Cardiac septum (tissue), 1 donor: ENCODE results near the gene FAM13C. TPM values are rescaled to one million over a fixed set of nuclear protein-coding genes. Genes with fewer than 3 reads are reported as not detected.
A peak's percentile ranks its signal among the peaks of the same experiment; 100 is the strongest.

ENCODE experiments used
- DNase-seq: peaks from one replicate; pipeline ENCODE4 v3.0.0-alpha.2; 2020; ENCODE audit warnings: low spot score
- intact Hi-C: fragments of 100-400 bp; cut with DNase I; formaldehyde crosslinking; loops from one replicate; pipeline ENCODE4 v1.14.0; 2022
- total RNA-seq: library from RNA; stranded (reverse); fragmentation: NEBNext Ultra II Directional; extraction: Animal tissue kit (Norgen Biotek cat#: 25700); gene quantifications from one replicate; pipeline ENCODE4 v1.2.1, GENCODE V29; 2021
- donor health status: DM: no; HTN: no; CAD: no.

Gene FAM13C
- total RNA-seq, 1 donor from 2014 or later = 7.5 TPM

DNA sequence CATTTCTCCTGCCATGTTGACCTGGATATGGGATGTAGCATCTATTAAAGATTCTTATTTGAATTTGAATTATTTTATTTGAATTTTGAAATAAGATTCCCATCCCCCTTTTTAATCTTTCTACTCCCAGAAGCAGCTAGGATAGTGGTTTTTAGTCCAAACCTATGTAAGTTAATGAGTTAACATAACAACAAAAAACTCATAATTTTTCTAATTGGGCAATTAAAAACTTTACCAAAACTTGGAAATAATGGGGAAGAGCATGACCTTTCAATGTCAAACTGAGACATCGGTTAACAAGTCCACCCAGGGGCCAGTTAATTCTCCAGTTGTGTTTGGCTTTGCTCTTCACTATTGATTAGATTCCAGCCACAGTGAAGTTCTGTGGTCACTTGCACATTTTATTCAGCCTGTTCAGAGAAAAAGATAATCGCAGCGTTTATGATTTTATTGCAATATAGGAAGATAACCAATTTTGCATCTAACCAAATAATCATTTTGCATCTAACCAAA, 1.2 kb upstream of the FAM13C start:
- DNase-seq = no peak
- intact Hi-C loops = loop anchor here (2.0 to 10.0 kb wide), 3 partner anchors 49 to 171 kb away; no protein-coding TSS in a partner anchor

DNA sequence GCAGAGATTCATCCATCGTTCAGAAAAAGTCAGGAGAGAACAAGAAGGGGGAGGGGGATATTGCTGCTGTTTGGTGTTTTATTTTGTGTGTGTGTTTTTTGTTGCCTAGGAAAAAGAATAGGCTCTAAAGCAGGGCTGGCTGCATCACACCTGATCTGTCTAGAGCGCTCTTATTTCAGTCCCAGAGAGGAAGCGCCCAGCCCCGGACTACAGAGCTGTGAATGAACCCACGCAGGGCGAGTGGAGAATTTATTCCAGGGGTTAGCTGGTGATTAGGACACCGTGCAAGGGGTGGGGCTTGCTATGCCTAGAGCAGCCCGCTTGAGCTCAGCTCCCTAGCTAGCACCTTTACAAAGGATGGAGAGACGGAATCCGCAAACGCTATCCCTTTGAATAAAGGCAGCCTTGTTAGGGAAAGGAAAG, 621 bp upstream of the FAM13C start:
- intact Hi-C loops = loop anchor here (2.0 to 10.0 kb wide), 3 partner anchors 48 to 172 kb away; no protein-coding TSS in a partner anchor
- peak; percentile 80 for DNase-seq

DNA sequence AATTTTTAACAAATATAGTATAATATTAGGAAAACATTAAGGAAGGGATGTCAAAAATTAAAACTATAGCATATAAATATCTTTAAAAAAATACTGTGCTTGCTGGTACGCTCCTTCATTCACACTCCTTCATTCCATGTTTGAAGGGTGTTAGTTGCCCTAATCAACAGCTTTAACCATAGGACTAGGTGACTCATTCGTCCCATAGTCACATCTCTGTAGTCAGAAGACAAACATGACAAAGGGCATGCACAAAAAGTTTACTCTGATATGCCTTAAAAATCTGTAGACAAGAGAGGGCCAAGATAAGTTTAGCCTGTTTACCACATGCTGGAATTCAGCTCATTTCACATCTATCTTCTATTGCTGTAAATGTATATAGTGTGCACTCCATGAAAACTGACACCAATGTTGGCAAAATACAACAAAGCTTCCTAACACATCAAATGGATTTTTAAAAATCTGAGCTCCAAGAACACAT, 646 bp downstream of the FAM13C start:
- no peak for DNase-seq
- intact Hi-C loops = loop anchor here (2.0 to 10.0 kb wide), 3 partner anchors 47 to 173 kb away; no protein-coding TSS in a partner anchor

DNA sequence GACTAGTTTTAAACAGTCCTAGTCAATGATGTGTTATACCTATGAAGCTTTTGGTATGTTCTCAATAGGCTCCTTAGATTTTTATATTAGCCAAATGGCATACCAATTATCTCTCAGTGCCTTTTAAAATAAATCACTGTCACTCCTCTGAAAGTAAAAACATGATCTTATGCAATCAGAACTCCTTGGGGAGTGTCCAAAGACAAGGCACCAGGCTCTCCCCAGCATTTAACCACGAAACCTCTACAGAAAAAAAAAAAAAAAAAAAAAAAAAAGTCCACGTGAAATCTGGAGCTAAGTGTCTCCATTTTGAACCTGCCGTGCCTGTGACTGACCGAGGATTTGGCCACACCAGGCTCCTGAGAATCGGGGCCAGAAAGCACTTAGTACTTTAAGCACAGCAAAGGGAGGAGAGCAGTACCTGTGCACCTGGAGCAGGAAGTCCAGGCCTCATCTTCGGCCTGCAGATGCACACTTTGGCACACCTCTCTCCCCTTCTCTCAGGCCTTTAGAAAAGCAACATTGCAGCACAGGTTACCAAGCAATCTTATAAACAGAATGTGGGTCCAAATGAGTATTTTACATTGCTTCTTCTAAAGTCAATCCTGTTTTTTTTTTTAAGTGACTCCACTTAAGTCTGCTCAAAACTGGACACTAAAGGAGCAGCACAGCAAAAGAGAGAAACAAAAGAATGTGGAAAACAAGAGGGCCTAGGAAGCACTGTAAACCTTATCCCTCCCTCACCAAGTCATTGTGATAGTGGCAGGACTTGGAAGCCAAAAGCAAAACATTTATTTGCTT, 1.5 kb downstream of the FAM13C start:
- intact Hi-C loops = loop anchor here (10.0 kb wide), 2 partner anchors 116 to 174 kb away; no protein-coding TSS in a partner anchor
- DNase-seq = no peak

DNA sequence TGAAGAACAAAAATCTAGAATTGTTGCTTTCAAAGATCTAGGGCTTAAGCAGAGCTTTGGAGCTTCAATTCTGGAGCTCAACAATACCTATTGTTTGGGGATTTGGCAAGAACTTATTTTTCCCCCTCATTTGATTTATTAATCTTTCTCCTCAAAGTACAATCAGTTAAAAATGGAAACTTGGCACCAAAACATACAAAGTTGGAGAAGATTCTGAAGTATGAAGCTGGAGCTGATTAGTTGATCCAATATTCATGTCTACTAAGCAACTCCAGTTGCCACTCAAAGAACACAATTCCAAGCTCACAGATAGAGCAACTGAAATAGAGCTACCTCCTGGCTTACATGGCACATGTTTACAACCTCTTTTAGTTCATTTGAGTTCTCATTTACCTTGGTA, 3.8 kb downstream of the FAM13C start:
- intact Hi-C loops = no loop called here
- DNase-seq = no peak

DNA sequence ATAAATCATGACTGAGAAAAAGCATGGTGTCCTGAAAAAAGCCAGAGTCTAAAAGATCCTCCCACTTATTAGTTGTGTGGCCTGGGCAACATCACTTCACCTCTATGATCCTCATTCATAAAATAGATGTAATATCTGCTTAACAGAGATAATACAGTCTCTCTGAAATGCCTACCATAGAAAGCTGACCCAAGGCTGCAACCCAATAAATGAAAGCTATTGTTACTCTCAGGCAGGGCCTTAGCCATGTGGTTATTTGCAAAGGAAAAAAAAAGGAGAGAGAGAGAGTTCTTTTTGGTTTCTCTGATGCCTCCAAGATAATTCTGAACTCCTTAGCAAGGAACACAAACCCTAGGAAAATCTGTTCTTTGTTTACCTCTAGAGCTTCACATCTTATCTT, 7.9 kb downstream of the FAM13C start:
- intact Hi-C loops = no loop called here
- DNase-seq = no peak

DNA sequence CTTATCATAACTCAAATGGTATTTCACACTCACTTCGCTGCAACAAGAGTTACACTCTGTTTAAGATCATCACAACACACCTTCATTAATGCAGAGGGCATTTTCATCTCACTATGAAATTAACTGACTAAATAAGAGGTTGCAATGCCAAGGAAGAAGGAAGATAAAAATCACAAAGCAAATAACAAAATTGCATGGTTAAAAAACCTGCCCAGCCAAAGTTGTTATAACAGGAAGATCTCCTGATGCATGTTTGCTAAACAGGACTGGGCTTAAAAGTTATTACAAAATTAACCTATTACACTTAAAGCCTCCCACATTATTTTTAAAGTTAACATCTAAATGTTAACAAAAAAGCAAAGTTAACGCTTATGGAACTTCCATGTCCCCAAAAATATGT, 11.8 kb downstream of the FAM13C start:
- intact Hi-C loops = no loop called here
- DNase-seq = no peak

DNA sequence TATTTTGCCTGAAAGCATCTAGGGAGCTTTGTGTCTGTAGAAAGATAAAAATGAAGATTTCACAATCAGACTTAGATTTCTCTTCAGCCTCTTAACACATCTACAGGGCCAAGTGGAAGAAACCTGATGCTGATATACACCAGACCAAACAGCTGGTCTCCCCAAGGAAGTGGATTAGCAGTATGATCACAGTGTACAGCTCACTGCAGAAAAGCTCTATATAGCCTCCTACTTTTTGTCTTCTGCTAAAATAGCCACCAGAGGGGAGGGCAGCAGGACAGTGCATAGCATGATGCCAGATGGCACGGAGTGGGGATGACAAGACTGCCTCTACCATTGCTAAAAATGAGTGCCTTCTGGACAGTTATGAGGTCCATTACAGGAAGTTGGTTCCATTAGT, 16.0 kb downstream of the FAM13C start:
- intact Hi-C loops = no loop called here
- no peak for DNase-seq

DNA sequence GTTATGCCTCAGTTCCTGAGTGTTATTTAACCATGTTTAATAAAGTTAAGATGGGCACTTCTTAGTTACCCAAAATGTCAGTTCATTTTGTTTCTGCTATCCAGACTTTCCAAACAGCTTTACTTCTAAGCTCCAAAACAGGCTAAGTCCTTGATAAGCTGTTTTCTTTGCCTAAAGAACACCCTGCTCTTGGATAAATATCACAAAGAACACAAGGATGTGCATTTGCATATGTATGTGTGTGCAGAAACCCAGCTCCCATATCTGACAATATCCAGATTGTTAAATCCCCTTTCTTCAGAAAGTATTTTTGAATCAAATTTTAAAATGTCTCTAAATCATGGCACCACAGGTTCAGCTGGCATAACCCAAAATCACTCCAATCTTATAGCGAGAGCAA, 19.6 kb downstream of the FAM13C start:
- intact Hi-C loops = no loop called here
- no peak for DNase-seq

DNA sequence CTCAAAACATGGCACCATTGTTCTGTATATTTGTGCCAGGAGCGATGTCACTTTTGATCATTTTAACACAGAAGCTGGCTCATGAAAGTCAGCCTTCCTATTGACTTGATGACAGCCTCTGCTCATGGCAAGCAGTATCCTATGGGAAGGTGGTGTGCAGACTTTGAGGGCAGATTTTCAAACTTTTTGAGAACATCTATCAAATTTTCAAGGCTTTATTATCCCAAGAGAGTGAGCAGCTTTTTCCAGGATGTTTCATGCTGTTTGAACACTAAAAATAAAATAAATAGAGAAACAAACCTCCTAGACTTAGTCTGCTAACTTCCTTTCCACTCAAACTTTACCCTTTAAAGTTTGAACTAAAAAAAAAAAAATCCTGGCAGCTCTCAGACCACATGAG, 20.3 kb downstream of the FAM13C start:
- no peak for DNase-seq
- intact Hi-C loops = no loop called here

DNA sequence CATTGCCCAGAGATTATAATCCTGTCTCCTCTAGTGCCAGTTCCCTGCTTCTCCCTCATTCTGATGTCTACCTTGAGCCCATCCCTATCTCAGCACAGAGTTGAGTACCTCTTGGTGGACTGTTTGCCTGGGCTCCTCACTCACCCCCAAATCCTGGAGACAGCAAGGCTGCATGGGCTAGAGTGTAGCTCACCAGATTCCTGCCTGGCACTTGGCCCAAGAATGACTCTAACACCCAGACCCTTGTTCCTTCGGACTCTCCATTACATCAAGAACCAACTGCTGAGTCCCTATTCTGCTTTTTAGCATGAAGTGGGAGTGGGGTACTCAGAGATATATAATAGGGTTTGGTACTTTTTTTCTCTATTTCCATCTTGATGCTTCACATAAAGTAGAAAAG, 22.1 kb downstream of the FAM13C start:
- intact Hi-C loops = no loop called here
- DNase-seq = no peak

DNA sequence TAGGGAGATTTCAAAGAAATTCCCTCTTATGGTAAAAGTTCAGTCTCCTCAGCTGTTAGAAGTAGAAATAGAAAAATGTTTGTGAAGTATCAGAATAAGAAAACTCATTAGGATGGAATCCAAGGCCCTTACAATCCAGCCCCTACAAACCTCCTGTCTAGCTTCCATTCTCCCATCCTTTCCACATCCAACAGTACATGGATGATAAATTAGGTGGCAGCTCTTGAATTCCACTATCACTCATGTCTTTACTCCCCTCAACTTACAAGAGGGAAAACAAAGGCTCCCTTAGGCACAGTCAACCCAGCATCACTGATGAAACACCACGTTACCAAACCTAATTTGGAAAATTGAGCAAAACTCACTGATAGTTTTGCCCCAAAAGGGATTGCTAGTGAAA, 23.0 kb downstream of the FAM13C start:
- intact Hi-C loops = no loop called here
- no peak for DNase-seq

DNA sequence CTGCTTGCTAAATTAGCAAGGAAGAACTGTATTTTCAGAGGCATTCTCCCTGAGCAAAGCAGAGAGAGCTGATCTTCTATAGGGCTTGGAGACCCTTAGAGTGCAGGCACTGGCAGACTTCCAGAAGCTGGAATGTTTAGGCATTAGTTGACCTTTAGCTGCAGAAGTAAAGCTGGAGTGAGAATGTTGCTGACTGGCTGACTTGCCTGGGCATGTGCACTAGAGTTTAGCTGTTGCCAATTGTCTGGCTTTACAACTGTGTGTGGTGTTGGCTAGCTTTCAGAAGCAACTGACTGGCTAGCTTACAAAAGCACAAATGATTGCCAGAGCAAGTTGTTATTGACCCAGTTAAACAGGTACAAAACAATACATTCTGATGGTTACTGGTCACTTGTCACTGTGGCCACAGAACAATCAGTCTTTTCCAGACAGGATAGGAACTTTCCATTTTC, 25.1 kb downstream of the FAM13C start:
- DNase-seq = no peak
- intact Hi-C loops = no loop called here

DNA sequence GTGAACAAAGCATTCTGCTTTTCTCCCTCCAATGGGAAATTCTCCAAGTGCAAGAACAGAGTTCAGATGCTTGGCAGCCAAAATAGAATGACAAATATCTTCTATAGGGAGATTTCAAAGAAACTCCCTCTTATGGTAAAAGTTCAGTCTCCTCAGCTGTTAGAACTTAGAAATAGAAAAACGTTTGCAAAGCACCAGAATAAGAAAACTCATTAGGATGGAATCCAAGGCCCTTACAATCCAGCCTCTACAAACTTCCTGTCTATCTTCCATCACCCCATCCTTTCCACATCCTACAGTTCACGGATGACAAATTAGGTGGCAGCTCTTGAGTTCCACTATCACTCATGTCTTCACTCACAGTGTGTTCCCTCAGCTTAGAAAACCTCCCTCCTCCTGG, 25.7 kb downstream of the FAM13C start:
- DNase-seq = no peak
- intact Hi-C loops = no loop called here

DNA sequence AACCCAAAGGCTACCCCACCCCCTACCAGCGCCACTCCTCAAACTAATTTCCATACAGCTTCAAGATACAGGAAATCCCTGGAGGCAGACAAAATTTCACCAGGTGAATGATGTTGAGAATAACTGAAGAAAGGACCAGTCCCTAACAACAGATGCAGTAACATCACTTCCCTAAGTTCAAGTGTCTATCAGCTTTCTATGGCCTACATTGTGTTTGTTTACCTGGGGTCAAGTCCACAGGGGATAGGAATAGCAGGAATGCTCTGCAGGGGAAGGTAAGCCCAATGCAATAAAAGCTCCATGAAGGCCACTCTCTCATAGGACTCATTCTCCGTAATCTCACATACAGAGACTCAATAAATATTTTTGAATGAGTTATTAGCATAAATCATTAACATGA, 26.9 kb downstream of the FAM13C start:
- DNase-seq = no peak
- intact Hi-C loops = no loop called here

DNA sequence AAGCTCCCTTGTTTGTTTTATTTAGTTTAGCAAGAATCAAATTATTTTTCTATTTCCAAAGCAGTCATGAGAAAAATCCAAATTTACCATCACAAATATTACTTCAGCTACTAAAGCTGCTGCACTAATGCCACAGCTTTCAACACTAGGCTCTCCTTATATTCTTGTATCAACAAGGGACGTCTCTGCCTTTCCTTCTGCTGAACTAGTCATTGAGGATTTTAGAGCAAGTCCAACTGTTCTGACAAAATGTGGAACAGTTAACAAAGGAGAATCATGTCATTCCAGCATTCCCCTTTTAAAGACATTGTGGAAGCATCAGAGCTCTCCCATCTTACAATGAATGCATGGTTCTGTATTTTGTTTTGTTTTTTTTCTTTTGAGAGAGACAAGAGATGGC, 28.6 kb downstream of the FAM13C start:
- DNase-seq = no peak
- intact Hi-C loops = no loop called here

DNA sequence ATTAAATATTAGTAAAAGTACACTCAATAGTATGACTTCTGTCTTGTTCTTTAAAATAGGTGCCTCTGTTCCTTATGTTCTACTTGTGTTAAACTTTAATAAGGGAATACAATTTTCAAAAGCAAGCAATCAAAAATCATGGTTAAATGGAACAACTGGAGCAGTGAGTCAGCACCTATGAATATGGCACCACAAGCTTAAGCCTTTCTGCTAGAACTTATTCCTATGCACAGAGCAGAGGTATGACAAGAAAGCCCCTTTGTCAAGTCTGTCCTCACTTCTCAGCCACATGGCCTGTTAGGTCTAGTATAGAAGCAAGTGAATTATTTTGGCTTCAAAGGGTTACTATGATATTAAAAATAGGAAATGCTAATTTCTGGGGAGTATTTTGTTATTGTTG, 29.8 kb downstream of the FAM13C start:
- intact Hi-C loops = no loop called here
- no peak for DNase-seq

DNA sequence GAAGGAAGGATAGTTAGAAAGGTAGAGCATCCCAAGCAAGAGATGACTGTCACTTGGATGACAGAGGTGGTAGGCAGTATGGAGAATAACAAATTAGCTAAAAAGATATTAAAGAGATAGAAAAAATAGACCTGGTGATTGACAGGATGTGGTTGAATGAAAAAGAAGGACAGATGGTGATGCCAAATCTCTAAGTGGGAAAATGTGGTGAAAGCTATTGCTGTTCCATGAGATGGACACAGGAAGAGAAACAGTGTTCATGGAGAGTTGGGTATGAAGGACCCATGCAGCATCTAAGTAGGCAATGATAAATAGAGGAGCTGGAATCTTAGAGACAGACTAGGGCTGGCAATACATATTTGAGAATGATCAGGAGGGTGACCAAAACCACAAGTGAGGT, 30.7 kb downstream of the FAM13C start:
- intact Hi-C loops = no loop called here
- no peak for DNase-seq

DNA sequence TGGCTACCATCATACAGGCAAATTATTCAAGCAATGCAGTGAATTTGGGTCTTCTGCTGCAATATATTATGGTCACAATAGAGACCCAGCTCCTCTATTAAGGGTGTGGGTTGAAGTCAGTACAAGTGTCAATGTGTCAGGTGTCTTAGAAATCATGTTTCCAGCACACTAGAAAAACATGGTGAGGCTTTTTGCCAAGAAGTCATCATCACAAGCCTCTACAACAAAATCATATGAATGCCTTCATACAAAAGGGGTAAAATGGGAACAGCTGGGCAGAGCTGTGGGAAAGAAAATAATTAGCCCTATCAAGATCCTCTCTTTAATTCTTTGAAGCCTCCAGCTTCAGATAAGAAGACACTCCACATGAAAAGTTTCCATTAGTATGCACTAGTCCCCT, 37.2 kb downstream of the FAM13C start:
- no peak for DNase-seq
- intact Hi-C loops = no loop called here

DNA sequence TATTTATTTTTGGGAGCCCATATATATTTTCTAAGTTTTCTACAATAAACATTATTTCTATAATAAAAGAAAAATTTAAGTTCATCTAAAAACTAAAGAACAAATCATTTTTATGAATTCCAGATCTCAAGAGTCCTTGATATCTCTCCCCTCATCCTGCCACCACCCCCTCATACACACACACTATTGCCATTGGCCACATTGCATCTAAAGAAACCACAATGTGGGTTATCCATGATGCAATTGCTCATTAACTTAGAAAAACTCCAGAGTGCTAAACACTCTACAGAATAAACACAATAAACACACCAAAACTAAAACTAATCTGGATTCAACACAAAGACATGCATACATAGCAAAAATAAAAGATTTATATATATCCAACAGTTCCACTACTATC, 37.8 kb downstream of the FAM13C start:
- no peak for DNase-seq
- intact Hi-C loops = no loop called here

DNA sequence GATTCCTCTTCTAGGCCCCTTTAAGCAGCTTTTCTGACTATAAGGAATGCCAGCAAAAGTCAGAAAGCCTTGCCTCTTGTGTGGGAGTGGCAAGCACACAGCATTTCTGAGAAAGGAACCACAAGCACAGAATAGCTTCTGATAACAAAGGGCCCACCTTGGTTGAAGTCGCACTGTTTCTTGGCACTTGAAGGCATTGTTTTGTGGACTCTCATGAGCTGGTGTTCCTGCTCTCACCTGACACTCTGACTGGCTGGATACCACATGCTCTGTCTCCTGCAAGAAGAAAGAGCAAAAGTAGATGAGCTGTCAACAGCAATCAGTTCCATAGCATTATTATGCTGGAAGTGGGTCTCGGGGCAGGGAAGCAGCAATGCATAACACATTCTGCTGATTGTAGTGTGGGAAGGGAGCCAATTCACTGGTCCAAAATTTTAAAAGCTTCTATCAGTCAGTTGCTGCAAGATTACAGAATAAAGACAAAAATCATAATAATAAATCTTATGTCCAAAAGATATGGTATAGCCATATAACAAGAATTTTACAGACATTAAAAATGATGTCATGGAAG, 38.4 kb downstream of the FAM13C start:
- intact Hi-C loops = no loop called here
- DNase-seq = no peak
